ENCODE results near the gene EZH1.
A peak's percentile ranks its signal among the peaks of the same experiment; 100 is the strongest.

Gene EZH1

DNA sequence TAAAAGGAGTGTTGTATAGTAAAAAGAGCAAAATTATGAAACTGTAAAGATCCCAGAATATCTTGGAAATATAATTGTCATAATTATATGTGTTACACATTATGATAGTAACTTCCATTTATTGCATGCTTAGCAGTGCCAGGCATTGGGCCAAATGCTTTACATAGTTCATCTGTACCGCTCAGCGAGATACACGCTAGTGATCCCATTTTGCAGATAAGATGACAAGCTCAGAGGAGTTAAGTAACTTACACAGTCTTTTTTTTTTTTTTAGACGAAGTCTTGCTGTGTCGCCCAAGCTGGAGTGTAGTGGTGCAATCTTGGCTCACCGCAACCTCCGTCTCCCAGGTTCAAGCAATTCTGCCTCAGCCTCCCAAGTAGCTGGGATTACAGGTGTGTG is 6.8 kb upstream of the EZH1 start:
- H3K36me3 ChIP-seq (replicated peaks) = no peaks in the 10 kb centered on the region
- no peak overlapping the region for H3K27ac ChIP-seq
- H3K27me3 ChIP-seq (replicated peaks) = no peaks in the 10 kb centered on the region
- TF ChIP-seq, protein P1, sequence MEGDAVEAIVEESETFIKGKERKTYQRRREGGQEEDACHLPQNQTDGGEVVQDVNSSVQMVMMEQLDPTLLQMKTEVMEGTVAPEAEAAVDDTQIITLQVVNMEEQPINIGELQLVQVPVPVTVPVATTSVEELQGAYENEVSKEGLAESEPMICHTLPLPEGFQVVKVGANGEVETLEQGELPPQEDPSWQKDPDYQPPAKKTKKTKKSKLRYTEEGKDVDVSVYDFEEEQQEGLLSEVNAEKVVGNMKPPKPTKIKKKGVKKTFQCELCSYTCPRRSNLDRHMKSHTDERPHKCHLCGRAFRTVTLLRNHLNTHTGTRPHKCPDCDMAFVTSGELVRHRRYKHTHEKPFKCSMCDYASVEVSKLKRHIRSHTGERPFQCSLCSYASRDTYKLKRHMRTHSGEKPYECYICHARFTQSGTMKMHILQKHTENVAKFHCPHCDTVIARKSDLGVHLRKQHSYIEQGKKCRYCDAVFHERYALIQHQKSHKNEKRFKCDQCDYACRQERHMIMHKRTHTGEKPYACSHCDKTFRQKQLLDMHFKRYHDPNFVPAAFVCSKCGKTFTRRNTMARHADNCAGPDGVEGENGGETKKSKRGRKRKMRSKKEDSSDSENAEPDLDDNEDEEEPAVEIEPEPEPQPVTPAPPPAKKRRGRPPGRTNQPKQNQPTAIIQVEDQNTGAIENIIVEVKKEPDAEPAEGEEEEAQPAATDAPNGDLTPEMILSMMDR (IDR thresholded peaks at IDR 0.05; ENCODE audit: low read depth, low read length, missing control alignments) = no peak
- no peak overlapping the region for H3K4me3 ChIP-seq (ENCODE audit: low read depth, low read length)
- DNase-seq = peak; percentile 32
- in situ Hi-C loops (cut with HindIII; ENCODE audit: low pct_ligation_motif_present, low sequenced_read_pairs) = no loop called here

DNA sequence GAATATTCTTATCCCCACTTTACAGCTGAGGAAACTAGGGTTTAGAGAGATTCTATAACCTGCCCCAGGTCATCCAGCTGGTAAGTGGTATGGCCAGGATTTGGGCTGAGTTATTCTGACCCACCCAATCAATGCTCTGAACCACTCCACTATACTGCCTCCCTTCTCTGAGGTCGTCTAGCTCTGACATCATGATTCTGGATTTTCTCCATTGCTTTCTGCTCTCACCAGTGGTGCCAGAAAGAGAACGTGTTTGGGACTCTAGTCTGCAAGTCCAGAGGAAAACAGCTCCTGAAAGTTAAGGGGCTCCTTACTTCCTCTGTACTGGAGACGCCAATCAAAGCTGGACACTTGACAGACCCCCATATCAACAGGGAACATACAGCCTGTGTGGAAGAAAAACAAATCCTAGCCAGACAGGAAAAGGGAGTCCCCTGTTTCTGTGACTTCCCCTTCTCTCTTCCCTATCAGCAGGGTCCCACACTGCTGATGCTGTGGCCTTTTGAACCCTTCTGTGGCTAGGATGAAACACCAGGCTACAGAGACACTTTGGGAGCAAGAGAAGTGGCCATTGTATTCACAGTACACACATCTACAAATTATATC is 6.0 kb upstream of the EZH1 start:
- TF ChIP-seq, protein P1 (IDR thresholded peaks at IDR 0.05; ENCODE audit: low read depth, low read length, missing control alignments) = no peak
- DNase-seq = no peak
- H3K27ac ChIP-seq = no peak overlapping the region
- H3K4me3 ChIP-seq (ENCODE audit: low read depth, low read length) = no peak overlapping the region
- in situ Hi-C loops (cut with HindIII; ENCODE audit: low pct_ligation_motif_present, low sequenced_read_pairs) = no loop called here
- no peaks in the 10 kb centered on the region for H3K27me3 ChIP-seq (replicated peaks)
- H3K36me3 ChIP-seq (replicated peaks) = no peaks in the 10 kb centered on the region

DNA sequence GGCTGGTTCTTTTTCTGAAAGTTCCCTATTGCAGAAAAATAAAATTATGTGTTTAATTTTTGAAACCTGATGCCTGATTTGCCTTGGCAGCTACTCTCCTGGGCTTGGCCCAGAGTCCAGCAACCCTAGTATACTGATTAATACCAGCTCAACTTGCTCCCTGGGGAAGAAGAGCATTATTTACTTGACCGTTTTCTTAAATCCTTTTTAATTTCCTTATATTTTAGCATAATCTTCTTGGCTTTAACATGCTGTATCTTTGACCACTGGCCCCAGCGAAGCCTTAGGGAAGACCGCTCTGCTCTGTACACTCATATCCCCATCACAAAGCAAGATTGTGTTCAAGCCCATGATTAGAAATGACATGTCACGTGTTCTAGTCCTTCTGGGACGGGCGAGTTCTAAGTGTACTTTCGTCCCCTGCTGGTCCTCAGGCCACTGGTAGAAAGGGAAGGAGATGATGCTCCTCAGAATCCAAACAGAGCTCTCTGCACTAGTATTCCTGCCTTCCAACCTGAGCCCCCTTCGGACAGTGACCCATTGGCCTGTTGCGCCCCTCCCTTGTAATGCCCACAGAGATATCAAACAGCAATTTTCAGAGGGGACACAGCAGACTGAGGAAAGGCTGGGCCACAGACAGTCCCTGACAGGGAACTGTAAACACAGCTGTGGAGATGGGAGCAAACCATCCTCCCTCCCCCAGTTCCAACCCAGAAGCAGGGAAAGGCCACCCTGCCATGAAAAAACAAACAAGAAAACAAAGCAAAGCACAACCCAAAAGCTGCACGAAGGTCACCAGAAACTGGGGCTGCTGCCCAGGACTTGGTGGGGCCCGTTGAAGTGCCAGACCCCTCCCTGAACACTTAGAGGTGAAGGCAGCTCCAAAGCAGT is 4.3 kb upstream of the EZH1 start:
- TF ChIP-seq, protein P1 (IDR thresholded peaks at IDR 0.05; ENCODE audit: low read depth, low read length, missing control alignments) = no peak
- Histone ChIP-seq H3K36me3 (replicated peaks) (no peaks in the 10 kb centered on the region), H3K4me3 (ENCODE audit: low read depth, low read length) (no peak overlapping the region), H3K27ac (no peak overlapping the region), H3K27me3 (replicated peaks) (no peaks in the 10 kb centered on the region)
- in situ Hi-C loops (cut with HindIII; ENCODE audit: low pct_ligation_motif_present, low sequenced_read_pairs) = no loop called here
- DNase-seq = no peak

DNA sequence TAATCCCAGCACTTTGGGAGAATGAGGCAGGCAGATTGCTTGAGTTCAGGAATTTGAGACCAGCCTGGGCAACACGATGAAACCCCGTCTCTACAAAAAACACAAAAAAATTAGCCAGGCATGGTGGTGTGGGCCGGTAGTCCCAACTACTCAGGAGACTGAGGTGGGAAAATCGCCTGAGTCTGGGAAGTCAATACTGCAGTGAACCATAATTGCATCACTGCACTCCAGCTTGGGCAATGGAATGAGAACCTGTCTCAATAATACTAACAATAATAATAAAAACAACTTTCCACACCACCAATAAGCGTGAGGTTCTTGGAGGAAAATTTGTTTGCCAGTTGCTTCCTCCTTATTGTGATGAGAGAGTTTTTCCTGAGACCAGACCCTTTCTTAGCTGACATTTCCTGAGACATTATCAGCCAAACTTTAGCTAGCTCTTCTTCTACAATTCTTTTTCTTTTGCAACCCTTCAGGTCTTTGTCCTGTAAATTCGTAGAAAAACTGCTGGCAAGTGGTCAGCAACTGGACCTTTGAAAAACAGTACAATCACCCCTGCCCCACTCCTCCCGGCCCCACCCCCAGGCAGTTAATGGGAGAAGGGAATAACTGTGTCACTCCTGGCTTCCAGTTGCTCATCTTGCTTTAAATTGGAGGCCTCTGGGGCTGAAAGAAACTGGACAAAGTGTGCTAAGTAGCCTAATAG is 3.5 kb upstream of the EZH1 start:
- in situ Hi-C loops (cut with HindIII; ENCODE audit: low pct_ligation_motif_present, low sequenced_read_pairs) = no loop called here
- no peaks in the 10 kb centered on the region for H3K27me3 ChIP-seq (replicated peaks)
- no peak overlapping the region for H3K27ac ChIP-seq
- no peak for DNase-seq
- TF ChIP-seq, protein P1 (IDR thresholded peaks at IDR 0.05; ENCODE audit: low read depth, low read length, missing control alignments) = no peak
- no peaks in the 10 kb centered on the region for H3K36me3 ChIP-seq (replicated peaks)
- no peak overlapping the region for H3K4me3 ChIP-seq (ENCODE audit: low read depth, low read length)

DNA sequence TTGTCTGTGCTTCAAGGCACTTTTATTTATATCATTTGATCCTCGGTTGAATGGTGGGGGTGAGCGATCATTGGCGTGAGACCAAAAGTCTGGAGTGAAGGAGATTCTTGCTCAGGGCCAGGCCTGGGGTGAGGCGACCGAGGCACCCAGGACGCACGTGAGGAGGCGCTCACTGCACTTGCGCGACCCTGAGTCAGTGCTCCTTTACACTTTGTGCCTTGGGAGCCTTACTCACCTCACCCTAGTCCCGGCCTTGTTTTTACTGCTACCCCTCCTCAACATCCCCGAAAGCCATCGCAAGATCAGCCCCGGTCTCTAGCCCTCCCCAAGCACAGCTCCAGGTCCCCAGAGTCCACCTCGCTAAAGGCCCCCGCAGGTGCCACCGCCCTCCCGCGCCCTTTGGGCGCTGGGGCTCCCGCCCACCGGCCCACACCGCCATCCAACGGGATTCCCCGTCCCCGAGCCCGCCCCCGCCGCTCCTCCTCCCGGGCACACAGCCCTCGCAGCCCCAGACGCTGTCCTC is 496 bp downstream of the EZH1 start:
- H3K27ac ChIP-seq = peak overlapping the region; percentile 56
- H3K4me3 ChIP-seq (ENCODE audit: low read depth, low read length) = peak overlapping the region; percentile 78
- TF ChIP-seq, protein P1 (IDR thresholded peaks at IDR 0.05; ENCODE audit: low read depth, low read length, missing control alignments) = no peak
- no peaks in the 10 kb centered on the region for H3K27me3 ChIP-seq (replicated peaks)
- H3K36me3 ChIP-seq (replicated peaks) = no peaks in the 10 kb centered on the region
- in situ Hi-C loops (cut with HindIII; ENCODE audit: low pct_ligation_motif_present, low sequenced_read_pairs) = no loop called here
- no peak for DNase-seq

All from brain microvascular endothelial cell (primary cell).